ENCODE measurements around the gene GLIPR1.

- TF ChIP-seq REST (IDR thresholded peaks at IDR 0.05; ENCODE audit: low read depth, low read length) (no peak), TCF12 (IDR thresholded peaks at IDR 0.05) (no peak), ELF1 (IDR thresholded peaks at IDR 0.05) (no peak), FOXM1 (IDR thresholded peaks at IDR 0.05; ENCODE audit: low read depth) (no peak), EP300 (IDR thresholded peaks at IDR 0.05; ENCODE audit: borderline replicate concordance in 1 of 2, low read depth in 1 of 2, low read length in 1 of 2) (no peak), TAF1 (IDR thresholded peaks at IDR 0.05; ENCODE audit: borderline replicate concordance, low read depth, low read length) (no peak), POLR2AphosphoS5 (IDR thresholded peaks at IDR 0.05; ENCODE audit: low read depth, low read length) (no peak), SIN3A (IDR thresholded peaks at IDR 0.05; ENCODE audit: borderline replicate concordance, low read depth, low read length) (no peak), GATA2 (CRISPR knock-in tag; IDR thresholded peaks at IDR 0.05) (no peak), PBX3 (IDR thresholded peaks at IDR 0.05) (no peak)
- TF ChIP-seq, protein P1, sequence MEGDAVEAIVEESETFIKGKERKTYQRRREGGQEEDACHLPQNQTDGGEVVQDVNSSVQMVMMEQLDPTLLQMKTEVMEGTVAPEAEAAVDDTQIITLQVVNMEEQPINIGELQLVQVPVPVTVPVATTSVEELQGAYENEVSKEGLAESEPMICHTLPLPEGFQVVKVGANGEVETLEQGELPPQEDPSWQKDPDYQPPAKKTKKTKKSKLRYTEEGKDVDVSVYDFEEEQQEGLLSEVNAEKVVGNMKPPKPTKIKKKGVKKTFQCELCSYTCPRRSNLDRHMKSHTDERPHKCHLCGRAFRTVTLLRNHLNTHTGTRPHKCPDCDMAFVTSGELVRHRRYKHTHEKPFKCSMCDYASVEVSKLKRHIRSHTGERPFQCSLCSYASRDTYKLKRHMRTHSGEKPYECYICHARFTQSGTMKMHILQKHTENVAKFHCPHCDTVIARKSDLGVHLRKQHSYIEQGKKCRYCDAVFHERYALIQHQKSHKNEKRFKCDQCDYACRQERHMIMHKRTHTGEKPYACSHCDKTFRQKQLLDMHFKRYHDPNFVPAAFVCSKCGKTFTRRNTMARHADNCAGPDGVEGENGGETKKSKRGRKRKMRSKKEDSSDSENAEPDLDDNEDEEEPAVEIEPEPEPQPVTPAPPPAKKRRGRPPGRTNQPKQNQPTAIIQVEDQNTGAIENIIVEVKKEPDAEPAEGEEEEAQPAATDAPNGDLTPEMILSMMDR (IDR thresholded peaks at IDR 0.05) = no peak
- TF ChIP-seq, protein P2, sequence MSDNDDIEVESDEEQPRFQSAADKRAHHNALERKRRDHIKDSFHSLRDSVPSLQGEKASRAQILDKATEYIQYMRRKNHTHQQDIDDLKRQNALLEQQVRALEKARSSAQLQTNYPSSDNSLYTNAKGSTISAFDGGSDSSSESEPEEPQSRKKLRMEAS (IDR thresholded peaks at IDR 0.05; ENCODE audit: low read depth) = no peak
Observed at GRCh38 chr12:75457191-75457590, 23.4 kb upstream of the GLIPR1 start.

Measured in SK-N-SH (cell line).